GM19351 (cell line): ENCODE measurements around the gene SIRT7.
A peak's percentile ranks its signal among the peaks of the same experiment; 100 is the strongest.

Source experiments
- ATAC-seq: cut with Tn5 transposase; IDR thresholded peaks from one replicate; pipeline ENCODE4 v1.9.1; 2021; ENCODE audit warnings: mild to moderate bottlenecking, moderate library complexity; ENCODE audit not compliant: unreplicated experiment

Gene SIRT7

GRCh38 chr17:81888988-81889595 lies 28.9 kb downstream of the SIRT7 start:
- no peak for ATAC-seq

GRCh38 chr17:81888105-81888987 lies 29.6 kb downstream of the SIRT7 start:
- ATAC-seq, result no peak

DNA sequence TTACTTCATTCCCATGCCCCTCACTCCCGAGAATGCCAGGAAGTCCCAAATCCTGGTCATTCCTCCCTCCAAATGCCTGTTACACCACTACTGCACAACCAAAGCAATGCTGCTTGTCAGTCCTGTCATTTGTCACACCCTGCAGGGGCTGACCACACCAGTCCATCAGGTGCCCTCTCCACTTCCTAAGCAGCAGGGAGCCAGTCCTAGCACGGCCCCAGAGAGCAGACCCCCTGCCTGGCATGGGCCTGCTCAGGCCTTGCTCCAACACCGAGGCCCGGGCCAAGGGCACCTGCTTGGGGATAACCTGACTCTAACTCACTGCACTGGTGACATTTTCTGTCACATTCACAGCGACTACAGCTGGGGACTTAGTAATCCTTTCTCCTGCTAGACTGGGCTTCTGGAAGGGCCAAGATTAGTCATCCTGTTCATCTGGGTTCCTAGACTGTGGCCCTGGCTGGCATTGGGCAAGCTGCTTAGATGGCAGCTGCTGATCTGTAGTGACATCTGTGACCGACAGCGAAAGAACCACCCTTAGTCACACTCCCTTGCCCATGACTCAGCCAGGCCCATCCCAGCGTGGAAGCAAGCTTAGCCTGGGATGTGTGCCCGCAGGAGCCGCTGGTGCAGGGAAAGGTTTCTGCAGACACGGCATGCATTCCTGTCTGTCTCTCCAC lies 32.0 kb downstream of the SIRT7 start:
- ATAC-seq, result no peak

DNA sequence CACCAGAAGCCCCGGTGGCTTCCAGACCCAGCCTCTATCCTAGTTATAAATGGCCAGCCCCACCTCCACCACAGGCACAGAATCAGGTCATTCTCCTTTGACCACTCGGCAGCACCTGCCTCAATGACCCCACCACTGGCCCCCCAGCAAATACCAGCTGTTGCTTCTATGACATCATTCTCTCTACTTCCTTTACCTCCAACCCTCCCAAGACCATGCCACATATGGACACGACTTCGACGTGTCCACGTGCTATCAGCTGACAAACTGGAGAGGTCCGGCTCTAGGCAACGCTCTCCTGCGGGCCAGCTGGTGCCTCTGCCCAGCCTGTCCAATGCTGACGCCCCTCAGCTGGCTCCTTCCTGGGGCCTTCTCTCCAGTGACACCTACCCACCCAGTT lies 32.5 kb downstream of the SIRT7 start:
- no peak for ATAC-seq

DNA sequence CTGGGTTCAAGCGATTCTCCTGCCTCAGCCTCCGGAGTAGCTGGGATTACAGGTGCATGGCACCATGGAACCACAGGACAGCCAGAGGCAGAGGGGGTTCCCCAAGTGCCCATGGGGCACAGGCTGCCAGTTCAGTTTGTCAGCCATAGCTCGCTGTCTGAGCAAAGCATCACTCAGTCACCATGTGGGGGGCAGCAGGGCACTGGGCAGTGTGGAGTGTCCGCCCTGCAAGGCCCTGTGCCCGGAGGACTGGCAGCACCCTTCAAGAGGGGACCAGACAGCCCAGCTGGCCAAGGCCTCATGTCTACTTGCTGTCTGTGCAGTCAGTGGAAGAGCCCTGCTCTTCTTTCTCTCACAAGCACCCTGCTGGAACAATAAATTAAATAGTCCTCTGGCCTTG lies 33.0 kb downstream of the SIRT7 start:
- ATAC-seq, result no peak

- ATAC-seq, result no peak
Measured at GRCh38 chr17:81884520-81884919, 33.5 kb downstream of the SIRT7 start.

DNA sequence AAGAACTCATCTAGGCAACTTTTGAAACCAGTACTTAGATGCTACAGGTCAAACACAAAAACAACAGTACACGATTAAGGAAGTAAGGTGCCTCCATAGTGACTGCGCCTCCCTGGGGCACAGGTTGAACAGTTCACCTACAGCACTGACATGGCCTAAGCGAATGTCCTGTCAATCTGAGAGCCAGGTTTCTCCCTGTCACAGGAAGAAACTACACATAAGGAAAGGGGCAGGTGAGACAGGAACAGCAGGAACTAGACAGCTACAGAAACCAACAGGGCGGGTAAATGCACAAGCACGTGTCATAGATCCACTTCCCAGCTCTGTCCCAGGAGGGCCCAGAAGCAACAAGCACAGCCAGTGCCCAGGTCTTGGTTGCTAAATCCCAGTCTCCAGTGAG lies 38.9 kb downstream of the SIRT7 start:
- ATAC-seq, result no peak

- no peak for ATAC-seq
Measured at GRCh38 chr17:81878294-81878693, 39.7 kb downstream of the SIRT7 start.

DNA sequence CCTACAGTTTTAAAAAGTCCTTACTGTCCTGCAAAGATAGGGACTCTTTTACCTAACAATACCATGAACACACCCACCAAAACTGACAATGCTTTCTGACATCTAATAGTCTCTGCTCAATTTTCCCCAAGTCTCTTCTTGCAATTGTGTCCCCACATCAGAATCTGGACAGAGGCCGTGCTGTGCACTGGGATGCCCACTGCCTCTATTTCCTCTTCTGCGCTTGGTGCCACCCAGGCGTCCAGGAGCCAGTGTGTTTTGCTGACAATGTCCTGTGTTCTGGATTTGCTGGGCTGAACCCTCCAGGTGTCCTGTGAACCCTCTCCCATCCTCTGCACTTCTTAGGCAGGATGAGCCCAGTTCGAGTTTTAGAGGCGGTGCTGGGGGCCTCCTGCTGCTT lies 40.4 kb downstream of the SIRT7 start:
- no peak for ATAC-seq

DNA sequence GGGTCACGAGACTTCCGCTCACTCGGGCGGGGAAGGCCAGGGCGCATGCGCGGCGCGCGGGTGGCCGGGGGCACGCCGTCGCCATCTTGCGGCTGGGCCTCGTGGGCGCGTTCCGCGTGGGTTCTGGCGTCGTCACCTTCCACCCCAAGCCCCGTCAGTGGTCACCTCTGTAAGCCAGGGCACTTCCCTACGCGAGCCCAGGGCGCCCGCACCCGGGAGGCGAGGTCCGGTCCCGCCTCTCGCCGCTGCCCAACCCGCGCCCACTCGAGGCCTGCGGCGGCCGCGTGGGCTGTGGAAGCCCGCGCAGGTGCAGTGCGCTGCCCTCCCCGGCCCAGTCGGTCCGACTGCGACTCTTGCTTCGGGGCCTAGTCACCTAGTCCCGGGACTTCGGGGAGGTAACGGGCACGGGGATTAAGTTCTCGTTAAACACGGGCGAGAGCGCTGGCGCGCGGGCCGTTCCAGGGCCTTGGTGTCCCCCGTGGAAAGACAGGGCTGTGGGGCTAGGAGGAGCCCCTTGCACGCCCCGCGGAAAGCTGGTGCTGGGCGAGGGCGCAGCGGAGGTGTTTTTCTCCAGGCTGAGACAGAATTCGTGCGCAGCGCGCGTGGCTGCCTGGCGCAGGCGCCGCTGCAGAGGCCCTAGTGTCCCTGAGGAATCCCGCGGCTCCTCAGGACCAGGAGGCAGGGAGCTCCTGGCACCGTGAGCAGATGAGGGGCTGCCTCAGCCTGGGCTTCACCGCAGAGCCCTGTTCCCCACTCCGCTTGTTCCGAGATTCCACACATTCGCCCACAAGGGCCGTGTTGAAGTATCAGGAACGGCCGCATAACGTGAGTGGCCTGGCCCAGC lies 46.4 kb downstream of the SIRT7 start:
- peak; percentile 12 for ATAC-seq

DNA sequence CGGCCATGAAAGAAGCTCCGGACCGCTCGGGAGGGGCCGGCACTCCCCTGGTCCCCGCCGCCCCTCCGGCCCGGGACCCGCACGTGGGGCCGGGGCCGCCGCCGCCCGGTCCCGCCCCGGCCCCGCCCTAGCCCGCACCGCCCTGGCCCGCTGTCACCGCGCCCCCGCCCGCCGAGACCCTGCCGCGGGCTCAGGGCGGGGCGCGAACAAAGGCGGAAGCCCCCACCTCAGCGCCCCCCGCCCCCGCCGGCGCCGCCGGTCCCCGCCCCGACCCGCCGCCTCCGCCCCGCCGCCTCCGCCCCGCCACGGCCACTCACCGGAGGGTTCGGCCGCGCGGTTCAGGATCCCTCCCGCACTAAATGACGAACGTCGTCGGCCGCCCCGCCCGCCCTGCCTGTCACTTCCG lies 47.0 kb downstream of the SIRT7 start, which contains the start of gene ARHGDIA:
Gene ARHGDIA (minus strand): TSS at position 357 of the 406 bp plus-strand sequence. CDS start 1,407 bp downstream, outside the sequence.
- peak; percentile 46 for ATAC-seq

DNA sequence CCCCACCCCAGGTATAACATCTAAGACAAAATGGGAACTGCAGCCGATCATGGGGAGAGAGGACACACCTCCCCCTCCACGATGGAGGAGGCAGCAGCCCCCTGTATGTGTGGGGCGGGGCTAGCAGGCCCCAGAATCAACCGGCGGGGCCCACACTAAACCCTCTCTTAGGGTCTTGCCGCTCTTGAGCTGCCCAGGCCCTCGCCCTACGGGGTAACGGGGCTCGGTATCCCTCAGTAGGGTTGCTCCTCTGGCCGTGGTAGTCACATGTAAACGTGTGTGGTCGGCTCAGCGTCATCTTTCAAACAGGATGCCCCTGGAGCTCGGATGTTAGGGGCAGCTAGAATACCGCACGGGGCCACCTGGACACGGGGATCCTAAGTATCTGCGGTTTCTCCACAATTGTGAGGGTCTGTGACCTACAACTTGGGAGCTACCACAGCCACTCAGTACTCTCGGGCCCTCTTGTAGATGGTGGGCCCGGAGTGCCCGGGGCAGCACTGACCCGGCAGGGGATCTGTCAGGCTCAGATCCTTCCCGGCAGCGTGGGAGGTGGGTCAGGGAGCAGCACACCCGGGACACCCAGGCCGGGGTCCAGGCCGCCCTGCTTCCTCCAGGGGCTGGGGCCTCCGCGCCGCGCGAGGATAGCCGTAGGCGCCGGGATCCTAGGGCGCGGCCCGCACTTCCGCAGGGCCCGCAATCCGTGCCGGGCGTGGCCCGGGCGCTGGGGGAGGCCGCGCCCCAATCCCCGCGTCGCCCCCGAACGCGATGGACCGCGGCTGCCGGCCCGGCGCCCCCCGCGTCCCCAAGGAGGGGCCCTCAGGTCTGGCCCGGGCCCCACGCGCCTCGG lies 47.6 kb downstream of the SIRT7 start:
- peak; percentile 12 for ATAC-seq

- ATAC-seq, result no peak
Measured at GRCh38 chr17:81869221-81870130, 48.5 kb downstream of the SIRT7 start.

DNA sequence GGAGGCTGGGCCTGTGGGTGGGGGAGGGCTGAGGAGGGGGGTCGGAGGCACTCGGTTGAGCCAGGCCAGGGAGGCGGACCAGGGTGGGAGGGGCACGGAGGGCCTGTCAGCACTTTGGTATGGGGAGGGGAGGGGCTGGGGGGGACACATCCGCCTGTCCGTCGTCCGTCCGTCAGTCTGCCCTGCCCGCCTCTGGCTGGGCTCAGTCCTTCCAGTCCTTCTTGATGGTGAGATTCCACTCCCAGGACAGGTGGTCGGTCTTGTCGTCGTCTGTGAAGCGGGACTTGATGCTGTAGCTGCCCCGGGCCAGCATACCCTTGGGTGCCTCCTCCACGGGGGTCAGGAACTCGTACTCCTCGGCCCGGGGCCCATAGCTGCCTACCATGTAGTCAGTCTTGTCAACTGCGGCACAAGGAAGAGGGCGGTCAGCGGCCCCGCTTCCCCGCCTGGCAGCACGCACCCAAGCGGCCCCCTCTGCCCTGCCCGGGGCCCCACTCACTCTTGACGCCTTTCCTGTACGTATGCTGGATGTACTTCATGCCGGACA lies 49.2 kb downstream of the SIRT7 start:
- ATAC-seq, result no peak

GRCh38 chr17:81867991-81868673 lies 49.8 kb downstream of the SIRT7 start:
- ATAC-seq, result no peak

GRCh38 chr17:81867170-81867990 lies 50.6 kb downstream of the SIRT7 start:
- no peak for ATAC-seq
